Measurements from ENCODE around the gene PABPN1.
"Not testable (repeated sequence)": the region's sequence is repeated elsewhere in the genome, so short reads cannot be mapped to it uniquely, and the experiment has no call there.

The PABPN1 gene, protein sequence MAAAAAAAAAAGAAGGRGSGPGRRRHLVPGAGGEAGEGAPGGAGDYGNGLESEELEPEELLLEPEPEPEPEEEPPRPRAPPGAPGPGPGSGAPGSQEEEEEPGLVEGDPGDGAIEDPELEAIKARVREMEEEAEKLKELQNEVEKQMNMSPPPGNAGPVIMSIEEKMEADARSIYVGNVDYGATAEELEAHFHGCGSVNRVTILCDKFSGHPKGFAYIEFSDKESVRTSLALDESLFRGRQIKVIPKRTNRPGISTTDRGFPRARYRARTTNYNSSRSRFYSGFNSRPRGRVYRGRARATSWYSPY

DNA sequence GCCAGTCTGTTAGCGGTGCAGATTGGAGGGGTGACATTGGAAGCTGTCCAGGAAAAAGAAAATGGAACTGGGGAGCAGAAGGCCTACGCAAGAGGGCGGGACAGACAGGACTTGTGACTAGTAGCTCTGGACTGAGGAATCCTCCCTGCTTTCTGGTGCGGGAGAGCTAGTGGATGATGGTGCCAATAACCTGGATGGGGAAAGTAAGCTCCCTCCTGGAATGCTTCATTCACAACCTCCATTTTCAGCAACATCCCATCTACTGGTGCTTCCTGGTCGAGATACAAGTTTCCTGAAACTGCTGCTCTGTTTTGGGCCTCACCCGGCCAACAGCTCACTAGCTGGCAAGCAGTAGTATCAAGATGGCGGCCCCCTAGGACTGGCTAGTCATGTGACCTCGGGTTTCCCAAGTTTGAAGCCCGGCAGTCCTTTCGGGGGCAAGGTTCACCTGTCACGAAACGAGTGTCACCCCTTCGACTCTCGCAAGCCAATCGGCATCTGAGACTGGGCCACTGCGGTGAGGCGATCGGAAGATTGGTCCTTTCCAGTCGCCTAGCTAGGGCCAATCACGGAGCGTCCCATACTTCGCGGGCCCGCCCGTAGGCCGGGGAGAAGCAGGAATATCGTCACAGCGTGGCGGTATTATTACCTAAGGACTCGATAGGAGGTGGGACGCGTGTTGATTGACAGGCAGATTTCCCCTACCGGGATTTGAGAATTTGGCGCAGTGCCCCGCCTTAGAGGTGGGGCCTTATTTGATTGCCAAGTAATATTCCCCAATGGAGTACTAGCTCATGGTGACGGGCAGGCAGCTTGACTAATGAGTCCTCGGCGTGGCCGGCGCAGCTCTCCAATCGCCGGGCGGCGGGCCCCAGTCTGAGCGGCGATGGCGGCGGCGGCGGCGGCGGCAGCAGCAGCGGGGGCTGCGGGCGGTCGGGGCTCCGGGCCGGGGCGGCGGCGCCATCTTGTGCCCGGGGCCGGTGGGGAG, at the start of gene PABPN1:
Gene PABPN1 (plus strand): TSS at position 874 of the 988 bp plus-strand sequence. CDS start 13 bp downstream, at position 887.
- peak; percentile 92 to 98 (median 93) for DNase-seq (ENCODE audit: low read depth in 2 of 3, low spot score in 1 of 3)

DNA sequence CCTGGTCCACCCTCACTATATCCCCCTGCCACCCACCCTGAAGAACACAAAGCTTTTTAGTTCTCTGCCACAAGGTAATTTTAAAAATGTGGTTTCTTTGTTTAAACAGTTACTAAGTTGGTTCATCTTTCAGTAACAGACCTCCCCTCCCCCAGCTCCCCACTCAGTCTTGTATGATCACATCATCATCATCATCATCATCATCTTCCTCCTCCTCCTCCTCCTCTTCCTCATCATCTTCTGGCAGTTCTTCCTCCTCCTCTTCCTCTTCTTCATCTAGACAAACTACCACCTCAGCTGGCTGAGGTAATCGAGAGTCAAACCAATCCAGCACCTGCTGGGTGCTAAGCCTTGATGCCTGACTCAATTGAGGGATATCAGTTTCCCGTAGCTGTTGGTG, 45.8 kb upstream of the PABPN1 start:
- no peak for DNase-seq (ENCODE audit: low read depth in 2 of 3, low spot score in 1 of 3)

DNA sequence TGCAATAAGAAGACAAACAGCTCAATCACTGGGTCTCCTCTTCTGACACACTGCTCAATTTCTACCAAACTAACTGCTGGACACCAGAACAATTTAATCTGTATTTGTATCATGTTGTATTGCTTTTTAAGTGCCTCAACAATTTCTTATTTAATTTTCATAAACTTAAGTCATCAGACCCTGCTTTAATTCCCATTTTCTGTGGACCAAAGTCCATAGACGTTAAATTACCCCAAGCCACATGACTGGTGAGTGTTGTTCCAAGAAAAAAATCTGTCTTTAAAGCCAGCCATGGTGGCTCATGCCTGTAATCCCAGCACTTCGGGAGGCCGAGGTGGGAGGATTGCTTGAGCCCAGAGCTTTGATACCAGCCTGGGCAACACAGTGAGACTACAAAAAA, 44.1 kb upstream of the PABPN1 start:
- no peak for DNase-seq (ENCODE audit: low read depth in 2 of 3, low spot score in 1 of 3)

DNA sequence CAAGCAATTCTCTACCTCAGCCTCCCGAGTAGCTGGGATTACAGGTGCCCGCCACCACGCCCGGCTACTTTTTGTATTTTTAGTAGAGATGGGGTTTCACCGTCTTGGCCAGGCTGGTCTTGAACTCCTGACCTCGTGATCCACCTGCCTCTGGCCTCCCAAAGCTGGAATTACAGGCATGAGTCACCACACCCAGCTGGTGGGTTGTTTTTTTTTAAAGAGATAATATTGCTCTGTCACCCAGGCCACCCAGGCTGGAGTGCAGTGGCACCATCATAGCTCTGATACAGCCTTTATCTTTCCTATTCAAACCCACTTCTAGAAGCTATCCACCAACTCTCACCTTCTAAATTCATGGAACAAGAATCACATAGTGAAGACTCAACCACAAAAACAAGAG, 43.3 kb upstream of the PABPN1 start:
- not testable (repeated sequence) for DNase-seq (ENCODE audit: low read depth in 2 of 3, low spot score in 1 of 3)

DNA sequence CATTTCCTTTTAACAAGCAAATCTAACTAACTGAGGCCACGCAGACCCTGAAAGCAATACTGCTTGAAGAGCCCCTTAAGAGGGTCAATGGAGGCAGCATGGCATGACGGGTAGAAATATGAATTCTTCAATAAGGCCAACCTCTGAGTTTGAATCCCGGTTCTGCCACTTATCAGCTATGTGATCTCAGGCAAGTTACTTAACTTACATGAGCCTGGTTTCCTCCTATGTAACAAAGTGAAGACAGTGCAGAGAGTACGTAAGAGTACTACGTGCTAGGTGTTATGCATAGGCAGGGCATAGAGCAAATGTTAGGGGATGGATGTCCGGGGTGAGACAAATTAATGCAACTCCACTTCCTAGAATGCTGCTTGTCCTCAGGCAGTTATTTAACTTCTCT, 40.0 kb upstream of the PABPN1 start:
- DNase-seq (ENCODE audit: low read depth in 2 of 3, low spot score in 1 of 3), result no peak

DNA sequence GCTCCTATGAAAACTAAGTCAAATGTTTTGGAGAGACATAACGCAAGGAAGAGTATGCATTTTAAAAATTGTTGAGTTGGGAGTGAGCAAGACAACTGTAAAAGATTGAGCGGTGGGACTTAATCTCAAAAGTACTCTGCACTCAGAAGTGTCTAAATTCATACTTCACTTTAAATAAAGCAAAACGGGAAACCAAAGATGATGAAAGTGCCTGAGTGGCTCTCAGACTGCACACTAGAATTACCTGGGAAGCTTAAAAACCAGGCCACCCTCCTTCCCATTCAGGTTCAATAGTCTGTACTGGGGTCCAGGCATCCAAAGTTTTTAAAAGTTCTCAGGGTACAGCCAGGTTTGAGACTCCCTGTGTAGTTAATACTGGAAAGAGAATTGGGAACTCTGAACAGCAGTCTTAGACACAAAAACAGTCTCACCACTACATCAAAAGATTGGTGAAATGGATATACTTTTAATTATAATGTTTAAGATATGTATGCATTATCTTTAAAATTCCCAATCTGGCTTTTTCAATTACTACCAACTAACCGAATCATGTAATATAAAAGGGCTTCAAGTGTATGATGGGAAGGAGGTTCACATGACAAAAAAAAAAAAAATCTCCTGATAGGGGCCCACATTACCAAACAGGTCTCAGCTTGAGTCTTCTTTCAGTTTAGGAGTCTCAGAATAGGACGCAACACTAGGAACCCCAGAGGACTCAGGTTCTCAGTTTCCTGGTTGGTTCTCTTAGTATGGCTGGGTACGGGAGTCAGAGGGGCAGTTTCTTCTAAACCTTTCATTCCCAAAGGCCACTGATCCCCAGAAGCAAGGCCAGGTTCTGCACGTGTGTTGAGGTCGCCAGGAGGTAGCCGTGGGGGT, 36.4 kb upstream of the PABPN1 start:
- DNase-seq (ENCODE audit: low read depth in 2 of 3, low spot score in 1 of 3), result no peak

DNA sequence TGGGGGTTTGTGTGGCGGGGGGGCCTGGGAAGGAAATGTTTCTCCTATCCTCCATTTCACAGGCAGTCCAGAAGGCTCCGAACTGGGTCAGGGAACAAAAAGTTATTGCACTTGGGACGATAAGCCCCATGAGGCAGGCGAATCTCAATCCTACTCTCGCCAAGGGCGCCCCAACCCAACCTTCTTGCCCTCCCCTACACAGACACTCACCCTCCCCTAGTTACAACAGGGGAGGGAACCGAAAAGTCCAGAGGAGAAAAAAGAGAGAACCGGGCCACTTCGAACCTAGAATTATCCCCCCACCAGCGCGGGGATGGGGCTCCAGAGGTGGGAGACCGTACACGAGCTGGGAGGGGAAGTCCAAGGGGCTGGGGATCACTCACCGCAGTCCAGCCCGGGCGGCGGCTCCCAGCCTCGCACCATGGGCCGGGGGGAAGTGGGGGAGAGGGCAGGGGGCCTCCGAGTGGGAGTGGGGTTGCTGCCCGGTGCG, 35.7 kb upstream of the PABPN1 start:
- peak in 1 of 3 donors; percentile 20 for DNase-seq (ENCODE audit: low read depth in 2 of 3, low spot score in 1 of 3)

DNA sequence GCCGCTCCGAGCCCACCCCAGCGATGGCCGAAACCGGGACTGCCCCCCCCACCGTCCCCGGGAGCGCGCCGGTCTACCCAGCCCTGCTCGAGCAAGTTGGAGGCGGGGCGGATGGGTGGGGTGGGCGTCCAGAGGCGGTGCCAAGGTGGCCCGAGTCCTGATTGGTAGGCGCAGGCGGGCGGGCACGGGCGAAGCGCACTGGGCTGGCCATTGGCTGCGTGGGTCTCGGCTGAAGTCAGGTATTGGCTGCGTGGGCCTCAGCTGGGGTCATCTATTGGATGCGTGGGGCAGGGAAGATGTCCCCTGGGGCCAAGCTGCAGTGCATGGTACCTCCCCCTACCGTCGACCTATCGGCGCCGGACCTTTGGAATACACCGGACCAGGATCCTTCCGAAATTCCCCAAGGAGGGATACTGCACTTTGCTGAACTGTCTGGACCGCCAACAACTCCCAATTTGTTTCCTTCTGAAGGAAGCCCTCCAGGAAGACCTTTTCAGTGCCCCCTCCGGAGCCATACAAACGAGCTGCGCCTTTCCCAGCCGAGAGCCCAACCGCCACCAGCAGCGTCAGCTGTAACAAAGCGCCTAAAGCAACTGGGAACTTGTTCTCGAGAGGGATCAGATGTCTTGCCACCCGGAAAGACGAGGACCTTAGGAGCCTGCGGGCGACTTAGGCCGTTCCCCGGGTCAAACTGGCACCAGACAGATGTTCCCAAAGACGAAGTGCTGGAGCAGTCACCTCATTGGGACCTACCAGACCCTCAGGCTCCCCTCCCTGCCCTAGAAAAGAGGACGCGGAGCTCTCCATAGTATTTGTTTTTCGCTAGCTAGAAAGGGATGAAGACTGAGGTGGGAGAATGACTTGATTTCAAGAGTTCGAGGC, 35.0 kb upstream of the PABPN1 start, which contains the start of gene HOMEZ:
Gene HOMEZ (minus strand): TSS at position 113 of the 882 bp plus-strand sequence. CDS start 180 bp downstream, outside the sequence.
- peak; percentile 95 to 98 (median 97) for DNase-seq (ENCODE audit: low read depth in 2 of 3, low spot score in 1 of 3)

DNA sequence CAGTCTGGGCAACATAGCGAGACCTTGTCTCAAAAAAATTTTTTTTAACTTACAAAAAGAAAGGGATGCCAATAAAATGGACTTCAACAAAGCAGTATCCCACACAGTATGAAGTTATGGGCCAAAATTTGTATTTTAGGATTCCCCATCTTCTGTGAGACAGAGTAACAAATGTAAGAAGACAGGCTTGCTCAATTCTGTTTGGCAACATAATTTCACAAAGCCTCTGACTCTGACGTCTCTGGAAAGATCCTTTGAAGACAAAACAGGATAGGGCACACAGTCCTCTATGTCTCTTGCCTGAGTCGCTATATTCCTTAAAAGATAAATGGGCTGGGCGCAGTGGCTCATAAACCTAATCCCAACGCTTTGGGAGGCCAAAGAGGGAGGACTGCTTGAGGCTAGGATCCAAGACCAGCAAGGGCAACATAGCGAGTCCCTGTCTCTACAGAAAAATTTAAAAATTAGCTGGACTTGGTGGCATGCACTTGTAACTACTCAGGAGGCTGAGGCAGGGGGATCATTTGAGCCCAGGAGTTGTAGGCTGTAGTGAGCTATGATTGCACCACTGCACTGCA, 34.3 kb upstream of the PABPN1 start:
- DNase-seq (ENCODE audit: low read depth in 2 of 3, low spot score in 1 of 3), result no peak

DNA sequence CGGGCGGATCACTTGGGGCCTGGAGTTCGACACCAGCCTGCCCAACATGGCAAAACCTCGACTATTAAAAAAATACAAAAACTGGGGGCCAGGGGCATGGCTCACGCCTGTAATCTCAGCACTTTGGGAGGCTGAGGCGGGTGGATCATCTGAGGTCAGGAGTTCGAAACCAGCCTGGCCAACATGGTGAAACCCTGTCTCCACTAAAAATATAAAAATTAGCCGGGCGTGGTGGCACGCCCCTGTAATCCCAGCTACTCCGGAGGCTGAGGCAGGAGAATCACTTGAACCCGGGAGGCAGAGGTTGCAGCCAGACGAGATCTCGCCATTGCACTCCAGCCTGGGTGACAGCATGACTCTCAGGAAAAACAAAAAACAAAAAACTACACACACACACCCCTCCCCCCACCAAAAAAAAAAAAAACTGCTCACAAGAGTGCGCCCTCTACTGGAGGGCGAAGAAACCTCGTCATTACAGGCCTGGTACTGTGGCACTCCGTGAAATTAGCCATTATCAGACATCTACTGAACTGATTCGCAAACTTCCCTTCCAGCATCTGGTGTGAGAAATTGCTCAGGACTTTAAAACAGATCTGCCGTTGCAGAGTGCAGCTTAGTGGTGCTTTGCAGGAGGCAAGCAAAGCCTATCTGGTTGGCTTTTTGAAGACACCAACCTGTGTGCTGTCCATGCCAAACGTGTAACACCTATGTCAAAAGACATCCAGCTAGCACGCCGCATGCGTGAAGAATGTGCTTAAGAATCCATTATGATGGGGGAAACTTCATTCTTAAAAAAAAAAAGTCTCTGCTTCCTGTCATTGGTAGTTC, 26.3 kb upstream of the PABPN1 start:
- DNase-seq (ENCODE audit: low read depth in 2 of 3, low spot score in 1 of 3), result peak in 2 of 3 donors; percentile 27 to 35

DNA sequence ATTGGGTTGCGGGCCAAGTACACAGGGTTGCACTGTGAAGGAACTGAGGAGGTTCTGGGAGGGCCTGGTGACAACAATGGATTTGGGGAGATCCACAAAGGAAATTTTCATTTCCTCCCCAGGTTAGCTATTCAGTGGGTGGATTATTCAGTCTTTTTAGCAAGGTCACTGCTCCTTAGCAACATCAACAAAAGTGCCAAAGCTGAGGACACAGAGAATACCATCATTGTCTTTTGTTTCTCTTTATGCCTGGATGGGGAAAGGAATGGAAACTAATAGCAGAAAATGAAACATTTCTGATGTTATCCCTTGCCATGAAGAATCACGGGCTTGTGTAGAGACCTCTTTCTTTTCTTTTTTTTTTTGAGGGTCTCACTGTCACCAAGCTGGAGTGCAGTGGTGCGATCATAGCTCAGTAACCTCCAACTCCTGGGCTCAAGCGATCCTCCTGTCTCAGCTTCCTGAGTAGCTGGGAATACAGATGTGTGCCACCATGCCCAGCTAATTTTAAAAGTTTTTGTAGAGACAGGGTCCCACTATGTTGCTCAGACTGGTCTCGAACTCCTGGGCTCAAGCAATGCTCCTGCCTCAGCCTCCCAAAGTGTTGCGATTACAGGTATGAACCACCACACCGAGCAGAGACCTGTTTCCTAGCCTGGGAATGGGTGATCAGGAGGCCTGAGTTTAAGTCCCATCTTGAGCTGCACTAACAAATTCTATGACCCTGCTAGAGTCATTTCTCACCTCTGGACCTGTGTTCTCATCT, 25.1 kb upstream of the PABPN1 start:
- no peak for DNase-seq (ENCODE audit: low read depth in 2 of 3, low spot score in 1 of 3)

DNA sequence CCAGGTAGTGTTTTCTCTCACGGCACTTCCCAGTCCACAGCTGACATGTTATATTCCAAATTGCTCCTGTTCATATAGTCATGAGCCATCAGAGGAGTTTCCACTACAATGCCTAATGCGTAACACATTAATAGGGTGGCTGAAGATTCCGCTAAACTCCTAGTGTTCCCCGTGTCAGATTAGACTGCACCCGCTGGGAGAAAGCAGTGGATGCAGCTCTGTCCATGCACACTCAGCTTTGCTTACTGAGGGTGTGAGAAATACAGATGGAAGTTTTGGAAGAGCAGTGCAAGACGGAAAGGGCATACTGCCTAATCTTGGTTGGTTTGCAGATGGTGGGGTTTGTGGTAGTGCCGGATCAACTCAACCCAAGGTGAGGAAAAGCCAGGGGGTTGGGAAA, 24.2 kb upstream of the PABPN1 start:
- no peak for DNase-seq (ENCODE audit: low read depth in 2 of 3, low spot score in 1 of 3)

DNA sequence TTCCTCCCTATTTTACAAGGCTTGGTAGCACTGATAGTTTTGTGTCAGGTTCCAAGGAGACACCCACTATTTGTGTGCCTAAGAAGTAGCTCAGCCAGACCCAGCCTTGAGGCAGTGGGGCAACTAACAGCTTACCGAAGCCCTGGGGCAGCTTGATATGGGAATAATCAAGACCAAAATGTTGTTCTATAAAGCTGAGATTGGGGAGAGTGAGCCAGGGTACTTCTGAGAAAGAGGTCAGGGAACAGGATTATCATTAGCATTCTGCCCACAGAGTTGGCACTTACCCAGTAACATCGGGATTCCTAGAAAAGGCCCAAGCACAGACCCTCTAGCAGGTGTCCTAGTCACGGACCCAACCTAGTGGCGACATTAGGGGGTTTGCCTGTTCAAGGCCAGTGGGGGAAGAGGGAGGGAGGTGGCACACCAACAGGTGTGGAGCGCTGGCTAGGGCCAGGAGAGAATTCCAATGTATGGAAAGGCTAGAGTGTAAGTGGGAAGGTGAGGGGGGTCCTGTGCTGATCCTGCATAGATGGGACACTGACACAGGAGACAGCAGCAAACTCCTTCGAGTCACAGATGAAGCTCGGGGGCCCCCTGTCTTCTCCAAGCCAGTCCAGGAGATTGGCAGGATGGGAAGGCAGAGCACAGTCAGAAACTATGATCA, 23.5 kb upstream of the PABPN1 start:
- no peak for DNase-seq (ENCODE audit: low read depth in 2 of 3, low spot score in 1 of 3)

DNA sequence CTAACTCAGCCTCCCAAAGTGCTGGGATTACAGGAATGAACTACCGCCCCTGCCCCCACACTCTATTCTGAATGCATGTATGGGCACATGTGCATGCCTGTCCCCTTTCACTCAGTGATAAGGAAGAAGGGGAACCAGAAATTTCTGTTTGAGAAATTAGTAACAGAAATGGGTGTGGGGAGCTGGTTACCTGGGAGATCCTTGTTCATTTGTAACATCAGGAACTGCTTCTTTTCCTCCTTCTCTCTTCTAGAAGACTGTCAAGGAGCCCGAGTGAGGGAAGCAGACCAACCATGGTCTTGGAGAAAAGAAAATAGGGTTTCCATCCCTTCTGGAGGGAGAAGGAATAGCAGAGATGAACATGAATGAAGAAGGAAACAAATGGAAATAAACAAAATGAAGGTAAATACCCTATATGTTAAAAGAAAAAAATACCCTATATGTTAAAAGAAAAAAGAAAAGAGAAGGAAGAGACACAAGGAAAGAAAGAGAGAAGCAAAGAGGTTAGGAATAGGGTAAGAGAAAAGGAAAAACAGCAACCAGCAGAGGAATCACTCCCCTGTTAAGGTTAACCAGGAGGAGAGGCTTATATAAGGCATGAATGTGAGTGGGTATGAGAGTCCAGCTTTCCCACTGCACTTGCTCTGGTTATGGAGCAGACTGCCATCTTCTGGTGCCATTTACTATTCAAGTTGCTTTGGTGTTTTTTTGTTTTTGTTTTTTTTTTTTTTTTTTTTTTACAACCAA, 21.9 kb upstream of the PABPN1 start:
- no peak for DNase-seq (ENCODE audit: low read depth in 2 of 3, low spot score in 1 of 3)

DNA sequence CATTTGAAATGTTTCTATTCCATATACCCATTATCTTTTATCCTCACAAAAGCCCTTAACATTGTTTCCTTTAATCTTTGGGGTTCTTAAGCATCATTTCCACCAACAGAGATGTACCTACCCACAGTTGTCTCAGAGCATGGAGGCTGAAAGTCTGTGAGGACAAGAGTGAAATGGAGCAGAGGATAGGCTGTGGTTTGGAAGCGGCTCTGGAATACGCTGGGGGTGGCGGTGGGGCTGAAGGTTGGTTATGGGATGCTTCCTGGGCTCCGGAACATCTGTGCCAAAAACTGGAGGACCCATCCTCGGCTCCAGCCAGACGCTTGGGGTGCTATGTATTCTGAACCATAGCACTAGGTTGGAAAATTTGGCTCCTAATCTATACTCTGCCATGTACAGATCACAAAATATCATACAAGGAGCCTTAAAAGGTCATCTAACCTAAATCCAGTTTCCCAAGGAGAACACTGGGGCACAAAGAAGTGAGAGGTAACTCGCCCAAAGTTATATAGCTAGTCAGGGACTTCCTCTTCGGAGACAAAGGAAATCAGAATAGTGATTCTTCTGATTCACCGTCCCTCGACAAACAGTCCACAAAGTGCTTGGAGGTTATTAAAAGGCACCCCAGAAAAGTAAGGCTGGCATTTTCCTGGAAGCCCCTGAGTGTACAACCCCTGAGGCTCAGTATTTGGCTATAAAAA, 21.1 kb upstream of the PABPN1 start:
- no peak for DNase-seq (ENCODE audit: low read depth in 2 of 3, low spot score in 1 of 3)

DNA sequence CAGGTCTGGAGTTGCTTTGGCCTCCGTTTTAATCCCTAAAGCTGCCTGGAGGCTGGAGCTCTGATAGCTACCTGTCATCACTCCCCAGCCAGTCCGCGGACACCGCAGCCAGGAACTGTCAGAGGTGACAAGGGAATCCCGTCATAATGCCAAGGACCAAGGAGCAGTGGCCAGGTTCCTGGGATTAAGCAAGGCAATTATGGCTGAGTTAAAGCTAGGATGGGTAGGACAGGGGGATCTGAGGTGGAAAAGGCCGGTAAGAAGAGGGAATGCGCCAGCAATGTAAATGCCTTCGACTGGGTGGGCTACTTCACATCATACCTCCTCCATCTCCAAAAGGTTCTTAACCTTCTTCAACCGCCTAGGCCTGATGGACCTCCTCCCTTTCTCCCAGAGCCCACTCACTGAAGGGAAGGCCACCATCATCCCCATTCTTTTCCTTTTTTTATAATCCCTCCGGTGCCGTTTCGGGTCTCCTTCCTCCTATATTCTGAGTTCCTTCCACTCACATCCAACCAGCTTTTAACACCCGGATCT, 20.5 kb upstream of the PABPN1 start:
- no peak for DNase-seq (ENCODE audit: low read depth in 2 of 3, low spot score in 1 of 3)

Measured in stimulated activated CD4-positive, alpha-beta T cell treated with anti-CD3 and anti-CD28 coated beads, Interleukin-12 subunit alpha, Interleukin-12 subunit beta, amount 100 ng/mL, for 48 hours (primary cell).